Tibial nerve (tissue), 4 donors: ENCODE results near the gene GPR152. TPM values are rescaled to one million over a fixed set of nuclear protein-coding genes. Genes with fewer than 3 reads are reported as not detected.

Experiments
- DNase-seq, 2 donors: peaks; one replicate each; pipeline ENCODE4 v3.0.0-alpha.2; 2019; ENCODE audit warnings: low spot score in 2 of 2
- H3K27ac ChIP-seq, 4 donors: fragments of 200-600 bp; sonication (generic) in 3 of 4; one replicate each; pipeline ENCODE4 v1.5.1; 2017 to 2019; ENCODE audit warnings: mild to moderate bottlenecking in 1 of 4
- H3K27me3 ChIP-seq, 2 donors: fragments of 200-600 bp; sonication (generic) in 1 of 2; one replicate each; pipeline versions ENCODE4 v1.5.1 to v1.6.0; 2017 to 2019
- H3K36me3 ChIP-seq, 3 donors: fragments of 200-600 bp; sonication (generic); one replicate each; pipeline ENCODE4 v1.5.1; 2018 to 2019
- H3K4me1 ChIP-seq, 4 donors: fragments of 200-600 bp; sonication (generic) in 3 of 4; one replicate each; pipeline ENCODE4 v1.5.1; 2017 to 2019
- H3K4me3 ChIP-seq, 4 donors: fragments of 200-600 bp; sonication (generic) in 3 of 4; one replicate each; pipeline ENCODE4 v1.5.1; 2017 to 2019; ENCODE audit warnings: mild to moderate bottlenecking in 1 of 4, moderate library complexity in 1 of 4
- H3K9me3 ChIP-seq, 4 donors: fragments of 200-600 bp; sonication (generic) in 3 of 4; one replicate each; pipeline ENCODE4 v1.5.1; 2017 to 2019
- CTCF ChIP-seq, 5 experiments: fragments of 200-600 bp in 3 of 5; fragments of 450-650 bp in 2 of 5; sonication (generic) in 3 of 5; IDR thresholded peaks; one replicate each; pipeline ENCODE4 v1.5.1; 2016 to 2019; ENCODE audit warnings: antibody characterized with exemption in 5 of 5, mild to moderate bottlenecking in 3 of 5, moderate library complexity in 2 of 5
- EP300 ChIP-seq, 2 donors: sonication (generic); formaldehyde crosslinking; IDR thresholded peaks; one replicate each; pipeline ENCODE4 v1.6.1; 2017; ENCODE audit warnings: antibody characterized with exemption in 2 of 2, mild to moderate bottlenecking in 1 of 2
- POLR2A ChIP-seq, 2 donors: fragments of 450-650 bp; IDR thresholded peaks; one replicate each; pipeline ENCODE4 v1.6.1; 2017; ENCODE audit warnings: antibody characterized with exemption in 2 of 2, mild to moderate bottlenecking in 2 of 2, moderate library complexity in 2 of 2
- WGBS, 2 donors: methylation state at CpG; one replicate each; pipeline ENCODE4 v1.1.5; 2018; 5-methylcytosine and 5-hydroxymethylcytosine counted together
- total RNA-seq, 4 donors: library from RNA; depleted of rRNA; stranded (reverse); fragments of >200 nt; gene quantifications; one replicate each; pipeline ENCODE4 v1.1.0, GENCODE V29; 2016

Gene GPR152
- total RNA-seq, 4 donors from 2014 or later: not detected

- WGBS, 2 donors: 17 to 23% methylated on average over 9 to 13 of the region's 13 CpGs
These were observed 42.7 kb downstream of the GPR152 start for GRCh38 chr11:67409781-67410368.

GRCh38 chr11:67409261-67409666, 43.3 kb downstream of the GPR152 start:
- Histone ChIP-seq H3K9me3 (no peaks in the 10 kb centered on the region), H3K4me3 (peak overlapping the region in 1 of 4 donors; percentile 20), H3K27me3 (peaks cover 0 to 41% of the 10 kb centered on the region in 2 donors), H3K4me1 (peaks cover 0 to 56% (median 34%) of the 10 kb centered on the region in 4 donors), H3K36me3 (no peaks in the 10 kb centered on the region), H3K27ac (peak overlapping the region in 3 of 4 donors; percentile 51 to 77 (median 60))
- no peak for DNase-seq
- WGBS, 2 donors: 68 to 80% methylated on average over 13 to 19 of the region's 24 CpGs
- TF ChIP-seq EP300 (IDR thresholded peaks at IDR 0.05) (no peak), POLR2A (IDR thresholded peaks at IDR 0.05) (no peak), CTCF (IDR thresholded peaks at IDR 0.05) (no peak)

More at GRCh38 chr11:67409781-67410368, 42.7 kb downstream of the GPR152 start:
- peak overlapping the region in 1 of 4 donors; percentile 20 for H3K4me3 ChIP-seq
- peak overlapping the region in 3 of 4 donors; percentile 51 to 77 (median 60) for H3K27ac ChIP-seq
- H3K9me3 ChIP-seq: no peaks in the 10 kb centered on the region
- H3K27me3 ChIP-seq: peaks cover 0 to 47% of the 10 kb centered on the region in 2 donors
- peaks cover 0 to 55% (median 34%) of the 10 kb centered on the region in 4 donors for H3K4me1 ChIP-seq
- no peak for TF ChIP-seq POLR2A (IDR thresholded peaks at IDR 0.05)
- H3K36me3 ChIP-seq: no peaks in the 10 kb centered on the region
- no peak for DNase-seq

GRCh38 chr11:67408437-67409200, 43.9 kb downstream of the GPR152 start:
- DNase-seq: no peak
- no peaks in the 10 kb centered on the region for H3K36me3 ChIP-seq
- H3K27me3 ChIP-seq: peaks cover 0 to 41% of the 10 kb centered on the region in 2 donors
- TF ChIP-seq POLR2A (IDR thresholded peaks at IDR 0.05): no peak
- no peak for TF ChIP-seq CTCF (IDR thresholded peaks at IDR 0.05)
- TF ChIP-seq EP300 (IDR thresholded peaks at IDR 0.05): no peak
- WGBS, 2 donors: 63 to 77% methylated on average over 15 to 18 of the region's 18 CpGs
- peak overlapping the region in 3 of 4 donors; percentile 51 to 77 (median 60) for H3K27ac ChIP-seq
- no peak overlapping the region for H3K4me3 ChIP-seq
- H3K4me1 ChIP-seq: peaks cover 0 to 62% (median 34%) of the 10 kb centered on the region in 4 donors
- H3K9me3 ChIP-seq: no peaks in the 10 kb centered on the region

GRCh38 chr11:67407688-67408163, 44.8 kb downstream of the GPR152 start:
- peaks cover 0 to 41% of the 10 kb centered on the region in 2 donors for H3K27me3 ChIP-seq
- H3K27ac ChIP-seq: peak overlapping the region in 3 of 4 donors; percentile 34 to 77 (median 60)
- no peak overlapping the region for H3K4me3 ChIP-seq
- peaks cover 0 to 61% (median 37%) of the 10 kb centered on the region in 4 donors for H3K4me1 ChIP-seq
- TF ChIP-seq POLR2A (IDR thresholded peaks at IDR 0.05) (no peak), CTCF (IDR thresholded peaks at IDR 0.05) (no peak)
- 72% methylated on average over 10 to 11 of the region's 12 CpGs for WGBS, 2 donors
- no peaks in the 10 kb centered on the region for H3K9me3 ChIP-seq
- H3K36me3 ChIP-seq: no peaks in the 10 kb centered on the region
- DNase-seq: no peak

- H3K27me3 ChIP-seq: peaks cover 0 to 37% of the 10 kb centered on the region in 2 donors
- no peak overlapping the region for H3K4me3 ChIP-seq
- no peaks in the 10 kb centered on the region for H3K36me3 ChIP-seq
- TF ChIP-seq POLR2A (IDR thresholded peaks at IDR 0.05): no peak
- no peak for TF ChIP-seq CTCF (IDR thresholded peaks at IDR 0.05)
- no peak for TF ChIP-seq EP300 (IDR thresholded peaks at IDR 0.05)
- DNase-seq: no peak
- WGBS, 2 donors: 55 to 57% methylated on average over 9 to 11 of the region's 12 CpGs
- peaks cover 0 to 61% (median 43%) of the 10 kb centered on the region in 4 donors for H3K4me1 ChIP-seq
- H3K9me3 ChIP-seq: no peaks in the 10 kb centered on the region
- peak overlapping the region in 2 of 4 donors; percentile 60 to 77 for H3K27ac ChIP-seq
These were observed 45.4 kb downstream of the GPR152 start for GRCh38 chr11:67406969-67407687.
